ENCODE results near the gene WASHC2A. TPM values are rescaled to one million over a fixed set of nuclear protein-coding genes. Genes with fewer than 3 reads are reported as not detected.
A peak's percentile ranks its signal among the peaks of the same experiment; 100 is the strongest.
"Not testable (repeated sequence)": the region's sequence is repeated elsewhere in the genome, so short reads cannot be mapped to it uniquely, and the experiment has no call there.

WASHC2A gene
- total and polyA plus RNA-seq, 4 donors, result 16.2 to 58.3 (median 34.9) TPM

GRCh38 chr10:50058727-50059126 is 9.0 kb upstream of the WASHC2A start:
- 94 to 95% methylated on average over 1 of the region's 1 CpG for WGBS, 2 donors
- not testable (repeated sequence) for ATAC-seq (ENCODE audit: insufficient read depth, low FRiP score); DNase-seq

GRCh38 chr10:50059946-50060345 is 7.8 kb upstream of the WASHC2A start:
- not testable (repeated sequence) for H3K4me1 ChIP-seq (ENCODE audit: control insufficient read depth in 5 of 5, insufficient read depth in 5 of 5, low read length in 5 of 5); H3K27ac ChIP-seq (ENCODE audit: low read depth in 1 of 2, low read length in 1 of 2); H3K36me3 ChIP-seq (ENCODE audit: control insufficient read depth in 4 of 4, insufficient read depth in 4 of 4, low read length in 4 of 4); H3K9ac ChIP-seq (ENCODE audit: insufficient read depth in 1 of 2, low read length in 2 of 2); H3K9me3 ChIP-seq (ENCODE audit: control insufficient read depth in 4 of 4, insufficient read depth in 3 of 4, low read length in 3 of 4); ATAC-seq (ENCODE audit: insufficient read depth, low FRiP score); H3K27me3 ChIP-seq (ENCODE audit: control insufficient read depth in 3 of 3, insufficient read depth in 3 of 3, low read length in 2 of 3); DNase-seq; H3K4me3 ChIP-seq
- WGBS, 2 donors, result 87 to 92% methylated on average over 10 of the region's 10 CpGs

More at GRCh38 chr10:50058727-50059126, 9.0 kb upstream of the WASHC2A start:
- not testable (repeated sequence) for H3K36me3 ChIP-seq (ENCODE audit: control insufficient read depth in 4 of 4, insufficient read depth in 4 of 4, low read length in 4 of 4); H3K4me1 ChIP-seq (ENCODE audit: control insufficient read depth in 5 of 5, insufficient read depth in 5 of 5, low read length in 5 of 5); H3K9me3 ChIP-seq (ENCODE audit: control insufficient read depth in 4 of 4, insufficient read depth in 3 of 4, low read length in 3 of 4); H3K27ac ChIP-seq (ENCODE audit: low read depth in 1 of 2, low read length in 1 of 2); H3K9ac ChIP-seq (ENCODE audit: insufficient read depth in 1 of 2, low read length in 2 of 2); H3K4me3 ChIP-seq; H3K27me3 ChIP-seq (ENCODE audit: control insufficient read depth in 3 of 3, insufficient read depth in 3 of 3, low read length in 2 of 3)

GRCh38 chr10:50061548-50061947 is 6.2 kb upstream of the WASHC2A start:
- H3K36me3 ChIP-seq (ENCODE audit: control insufficient read depth in 4 of 4, insufficient read depth in 4 of 4, low read length in 4 of 4); ATAC-seq (ENCODE audit: insufficient read depth, low FRiP score); H3K4me1 ChIP-seq (ENCODE audit: control insufficient read depth in 5 of 5, insufficient read depth in 5 of 5, low read length in 5 of 5); H3K9me3 ChIP-seq (ENCODE audit: control insufficient read depth in 4 of 4, insufficient read depth in 3 of 4, low read length in 3 of 4); H3K27ac ChIP-seq (ENCODE audit: low read depth in 1 of 2, low read length in 1 of 2); H3K9ac ChIP-seq (ENCODE audit: insufficient read depth in 1 of 2, low read length in 2 of 2); DNase-seq; H3K4me3 ChIP-seq; H3K27me3 ChIP-seq (ENCODE audit: control insufficient read depth in 3 of 3, insufficient read depth in 3 of 3, low read length in 2 of 3): not testable (repeated sequence)
- 68 to 82% methylated on average over 6 to 7 of the region's 7 CpGs for WGBS, 2 donors

GRCh38 chr10:50063100-50063499 is 4.7 kb upstream of the WASHC2A start:
- ATAC-seq (ENCODE audit: insufficient read depth, low FRiP score) (no peak), DNase-seq (no peak)
- no peaks in the 10 kb centered on the region for H3K27me3 ChIP-seq (ENCODE audit: control insufficient read depth in 3 of 3, insufficient read depth in 3 of 3, low read length in 2 of 3)
- H3K9ac ChIP-seq (ENCODE audit: insufficient read depth in 1 of 2, low read length in 2 of 2), result no peak overlapping the region
- 28 to 50% methylated on average over 8 of the region's 8 CpGs for WGBS, 2 donors
- no peak for TF ChIP-seq CTCF (IDR thresholded peaks at IDR 0.05; ENCODE audit: control extremely low read depth, extremely low read depth)
- no peak overlapping the region for H3K4me3 ChIP-seq
- H3K9me3 ChIP-seq (ENCODE audit: control insufficient read depth in 4 of 4, insufficient read depth in 3 of 4, low read length in 3 of 4), result no peaks in the 10 kb centered on the region
- H3K4me1 ChIP-seq (ENCODE audit: control insufficient read depth in 5 of 5, insufficient read depth in 5 of 5, low read length in 5 of 5), result no peaks in the 10 kb centered on the region
- H3K36me3 ChIP-seq (ENCODE audit: control insufficient read depth in 4 of 4, insufficient read depth in 4 of 4, low read length in 4 of 4), result no peaks in the 10 kb centered on the region
- no peak overlapping the region for H3K27ac ChIP-seq (ENCODE audit: low read depth in 1 of 2, low read length in 1 of 2)

GRCh38 chr10:50068352-50068659 is 552 bp downstream of the WASHC2A start:
- not testable (repeated sequence) for H3K36me3 ChIP-seq (ENCODE audit: control insufficient read depth in 4 of 4, insufficient read depth in 4 of 4, low read length in 4 of 4); H3K9ac ChIP-seq (ENCODE audit: insufficient read depth in 1 of 2, low read length in 2 of 2); H3K9me3 ChIP-seq (ENCODE audit: control insufficient read depth in 4 of 4, insufficient read depth in 3 of 4, low read length in 3 of 4); DNase-seq; H3K27ac ChIP-seq (ENCODE audit: low read depth in 1 of 2, low read length in 1 of 2); H3K27me3 ChIP-seq (ENCODE audit: control insufficient read depth in 3 of 3, insufficient read depth in 3 of 3, low read length in 2 of 3); H3K4me1 ChIP-seq (ENCODE audit: control insufficient read depth in 5 of 5, insufficient read depth in 5 of 5, low read length in 5 of 5)
- peak overlapping the region; percentile 35 for H3K4me3 ChIP-seq
- 2 to 4% methylated on average over 10 to 11 of the region's 13 CpGs for WGBS, 2 donors
- ATAC-seq (ENCODE audit: insufficient read depth, low FRiP score), result peak; percentile 20

GRCh38 chr10:50075139-50075538 is 7.4 kb downstream of the WASHC2A start:
- H3K4me1 ChIP-seq (ENCODE audit: control insufficient read depth in 5 of 5, insufficient read depth in 5 of 5, low read length in 5 of 5); H3K9me3 ChIP-seq (ENCODE audit: control insufficient read depth in 4 of 4, insufficient read depth in 3 of 4, low read length in 3 of 4); ATAC-seq (ENCODE audit: insufficient read depth, low FRiP score); H3K9ac ChIP-seq (ENCODE audit: insufficient read depth in 1 of 2, low read length in 2 of 2); H3K36me3 ChIP-seq (ENCODE audit: control insufficient read depth in 4 of 4, insufficient read depth in 4 of 4, low read length in 4 of 4); H3K4me3 ChIP-seq; DNase-seq; H3K27ac ChIP-seq (ENCODE audit: low read depth in 1 of 2, low read length in 1 of 2); H3K27me3 ChIP-seq (ENCODE audit: control insufficient read depth in 3 of 3, insufficient read depth in 3 of 3, low read length in 2 of 3): not testable (repeated sequence)
- WGBS, 2 donors, result 97 to 98% methylated on average over 1 of the region's 2 CpGs

- not testable (repeated sequence) for ATAC-seq (ENCODE audit: insufficient read depth, low FRiP score); DNase-seq; H3K36me3 ChIP-seq (ENCODE audit: control insufficient read depth in 4 of 4, insufficient read depth in 4 of 4, low read length in 4 of 4); H3K9ac ChIP-seq (ENCODE audit: insufficient read depth in 1 of 2, low read length in 2 of 2); H3K27me3 ChIP-seq (ENCODE audit: control insufficient read depth in 3 of 3, insufficient read depth in 3 of 3, low read length in 2 of 3); H3K9me3 ChIP-seq (ENCODE audit: control insufficient read depth in 4 of 4, insufficient read depth in 3 of 4, low read length in 3 of 4); H3K4me1 ChIP-seq (ENCODE audit: control insufficient read depth in 5 of 5, insufficient read depth in 5 of 5, low read length in 5 of 5); H3K4me3 ChIP-seq; H3K27ac ChIP-seq (ENCODE audit: low read depth in 1 of 2, low read length in 1 of 2)
- WGBS, 2 donors, result 12 to 15% methylated on average over 1 of the region's 2 CpGs
These were observed 7.8 kb downstream of the WASHC2A start for GRCh38 chr10:50075544-50075943.

GRCh38 chr10:50091304-50091703 is 23.6 kb downstream of the WASHC2A start:
- WGBS, 2 donors, result 91 to 100% methylated on average over 3 to 7 of the region's 11 CpGs
- not testable (repeated sequence) for H3K9ac ChIP-seq (ENCODE audit: insufficient read depth in 1 of 2, low read length in 2 of 2); ATAC-seq (ENCODE audit: insufficient read depth, low FRiP score); DNase-seq; H3K4me3 ChIP-seq; H3K9me3 ChIP-seq (ENCODE audit: control insufficient read depth in 4 of 4, insufficient read depth in 3 of 4, low read length in 3 of 4); H3K4me1 ChIP-seq (ENCODE audit: control insufficient read depth in 5 of 5, insufficient read depth in 5 of 5, low read length in 5 of 5); H3K27me3 ChIP-seq (ENCODE audit: control insufficient read depth in 3 of 3, insufficient read depth in 3 of 3, low read length in 2 of 3); H3K27ac ChIP-seq (ENCODE audit: low read depth in 1 of 2, low read length in 1 of 2); H3K36me3 ChIP-seq (ENCODE audit: control insufficient read depth in 4 of 4, insufficient read depth in 4 of 4, low read length in 4 of 4)
